ENCODE measurements around the gene TREM2.
"Not testable (repeated sequence)": the region's sequence is repeated elsewhere in the genome, so short reads cannot be mapped to it uniquely, and the experiment has no call there.

Gene TREM2

DNA sequence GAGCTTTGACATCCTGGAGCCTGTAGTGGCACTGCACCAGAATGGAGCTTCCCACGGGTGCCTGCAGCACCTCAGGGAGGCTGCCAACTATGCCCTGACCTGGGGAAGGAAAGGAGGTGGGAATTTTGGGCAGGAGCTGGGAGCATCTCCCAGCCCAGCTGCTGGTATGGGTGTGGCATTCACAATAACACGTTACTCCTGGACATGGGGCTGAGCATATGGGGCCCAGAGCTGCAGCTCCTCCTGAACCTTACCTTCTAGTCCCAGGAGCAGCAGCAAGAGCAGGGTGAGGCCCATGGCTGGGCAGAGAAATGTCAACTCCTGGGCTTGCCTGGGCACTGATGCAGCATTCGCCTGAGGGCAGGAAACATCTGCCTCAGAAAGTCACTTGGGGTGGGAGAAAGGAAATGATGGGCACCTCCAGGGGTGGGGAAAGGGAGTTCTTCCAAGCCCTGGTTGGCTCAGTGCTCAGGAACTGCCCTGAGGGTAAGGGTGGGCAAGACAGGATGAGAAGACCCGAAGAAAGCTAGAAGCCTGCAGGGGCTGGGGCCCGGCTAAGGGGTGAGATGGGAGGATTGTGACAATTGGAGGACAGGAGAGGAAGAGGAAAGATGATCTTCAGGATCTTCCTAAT lies 8.8 kb downstream of the TREM2 start, which contains the start of gene TREML1:
TSS of gene TREML1 (minus strand) at position 356 of the 634 bp plus-strand sequence. CDS start at position 297, 59 bp downstream.
- DNase-seq, result no peak

DNA sequence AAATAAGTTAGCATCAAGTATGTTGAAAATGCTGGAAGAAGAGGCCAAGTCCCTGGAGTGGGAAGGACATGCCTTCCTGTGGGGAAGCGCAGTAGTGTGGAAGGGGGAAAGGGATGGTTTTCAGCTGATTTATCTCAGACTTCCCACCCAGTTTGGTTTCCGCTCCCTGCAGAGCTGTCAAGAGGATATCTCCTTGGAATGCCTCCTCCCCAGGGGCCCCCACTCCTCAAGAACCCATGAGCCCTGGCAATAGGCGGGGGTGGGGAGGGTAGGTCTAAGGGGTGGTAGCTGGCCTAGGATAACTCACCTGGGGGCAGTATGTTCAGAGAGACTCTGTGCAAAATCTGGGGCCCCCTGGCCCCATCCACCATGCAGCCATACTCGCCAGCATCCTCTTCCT lies 9.5 kb downstream of the TREM2 start:
- no peak for DNase-seq

GRCh38 chr6:41150671-41151070 lies 12.2 kb downstream of the TREM2 start:
- DNase-seq, result no peak

DNA sequence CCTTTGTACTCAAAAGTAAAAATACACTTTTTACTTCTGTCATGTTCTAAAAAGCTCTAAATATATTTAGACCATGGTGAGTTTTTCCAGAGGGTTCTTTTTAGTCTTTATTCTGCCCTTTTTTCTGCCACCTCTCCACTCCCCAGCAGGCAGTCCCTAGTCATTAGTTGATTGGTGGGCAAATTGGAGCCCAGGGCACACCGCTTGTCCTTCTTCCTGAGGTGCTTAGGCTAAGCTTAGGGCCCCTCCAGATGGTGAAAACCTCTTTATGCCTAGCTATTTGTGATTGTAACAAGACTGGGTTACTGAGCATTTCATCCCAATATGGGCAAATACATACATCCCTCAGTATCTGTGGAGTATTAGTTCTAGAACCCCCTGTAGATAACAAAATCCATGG lies 15.0 kb downstream of the TREM2 start:
- DNase-seq, result no peak

DNA sequence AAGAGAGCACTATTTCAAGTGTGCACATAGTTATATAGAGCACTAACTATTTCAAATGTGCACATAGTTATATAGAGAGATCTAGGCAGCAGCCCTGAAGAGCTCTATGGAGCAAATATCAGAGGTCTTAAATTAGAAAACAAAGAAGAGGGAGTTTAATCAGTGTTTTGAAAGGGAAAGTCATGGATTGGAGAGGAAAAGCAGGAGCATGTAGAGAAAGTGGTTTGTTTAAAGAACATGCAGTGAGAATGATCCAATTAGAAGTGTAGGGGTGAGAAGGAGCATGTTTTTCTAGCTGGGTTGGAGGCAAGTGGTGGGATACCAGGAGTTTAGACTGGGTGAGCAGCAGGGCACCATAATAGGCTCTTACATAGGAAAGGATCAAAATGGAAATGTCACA lies 26.0 kb downstream of the TREM2 start:
- DNase-seq, result no peak

DNA sequence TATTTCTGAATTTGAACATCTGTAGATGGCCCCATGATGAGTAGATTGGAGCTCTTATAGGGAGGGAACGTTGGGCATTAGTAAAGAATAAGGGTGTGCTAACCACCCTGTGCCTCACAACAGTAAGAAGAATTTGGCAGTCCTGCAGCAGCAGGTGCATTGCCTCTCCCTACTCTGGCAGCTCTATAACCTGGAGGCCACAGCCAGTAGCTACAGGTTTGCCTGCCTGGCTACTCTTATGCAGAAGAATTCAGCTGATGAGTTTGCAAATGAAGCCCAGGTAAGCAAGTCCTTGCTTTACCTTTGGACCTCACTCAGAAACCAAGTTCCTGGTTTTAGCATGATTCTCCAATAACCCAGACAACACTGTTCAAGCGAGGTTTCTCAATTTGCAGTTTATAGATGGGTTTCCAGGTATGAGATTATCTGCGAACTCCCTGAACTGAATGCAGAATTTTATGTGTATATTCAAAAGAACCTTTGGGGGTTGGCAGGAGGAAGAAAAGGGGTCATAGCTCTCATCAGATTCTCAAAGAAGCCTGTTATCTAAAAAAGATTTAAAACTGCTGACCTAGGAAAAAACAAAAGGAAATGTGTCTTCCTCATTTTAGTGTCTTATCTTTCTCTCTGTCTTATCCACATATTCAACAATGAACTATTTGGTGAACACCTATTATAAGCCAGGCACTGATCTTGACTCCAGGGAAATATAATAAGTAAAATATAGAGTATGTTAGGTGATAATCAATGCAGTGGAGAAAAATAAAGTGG lies 27.7 kb downstream of the TREM2 start:
- no peak for DNase-seq

- DNase-seq, result no peak
These were observed 30.7 kb downstream of the TREM2 start for GRCh38 chr6:41132254-41132653.

DNA sequence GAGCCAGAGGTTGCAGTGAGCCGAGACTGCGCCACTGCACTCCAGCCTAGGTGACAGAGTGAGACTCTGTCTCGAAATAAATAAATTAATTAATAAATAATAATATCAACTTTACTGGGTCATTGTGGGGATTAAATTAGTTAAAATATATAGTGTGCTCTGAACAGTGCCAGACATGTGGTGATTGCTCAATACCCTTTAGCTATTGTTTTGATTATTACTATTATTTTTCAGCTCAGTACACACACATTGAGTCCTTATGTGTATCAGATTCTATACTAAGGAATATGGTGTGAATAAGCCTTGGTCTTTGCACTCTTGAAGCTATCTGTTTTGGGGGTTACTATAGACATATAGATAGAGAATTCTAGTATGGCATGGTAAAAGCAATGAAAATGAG lies 37.6 kb downstream of the TREM2 start:
- no peak for DNase-seq

- DNase-seq, result no peak
These were observed 40.0 kb downstream of the TREM2 start for GRCh38 chr6:41122918-41123317.

- DNase-seq, result no peak
These were observed 40.5 kb downstream of the TREM2 start for GRCh38 chr6:41122373-41122772.

- DNase-seq, result no peak
These were observed 42.9 kb downstream of the TREM2 start for GRCh38 chr6:41120058-41120457.

DNA sequence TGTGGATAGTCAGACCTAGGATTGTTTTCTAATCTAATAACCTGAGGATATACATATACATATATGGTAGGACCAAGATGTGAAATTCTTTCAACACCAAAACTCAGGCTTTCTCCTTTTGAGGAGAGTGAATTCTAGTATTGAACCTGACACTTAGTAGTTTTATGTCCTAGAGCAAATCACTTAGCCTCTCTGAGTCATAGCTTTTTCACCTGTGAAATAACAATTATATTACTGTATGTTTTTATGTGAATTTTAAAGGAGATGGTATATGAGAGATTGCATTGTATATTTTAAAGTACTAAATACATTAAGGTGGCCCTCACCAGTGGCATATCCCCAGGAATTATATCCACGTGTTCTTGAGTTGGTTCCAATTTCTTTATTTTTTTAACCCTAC lies 43.4 kb downstream of the TREM2 start:
- no peak for DNase-seq

DNA sequence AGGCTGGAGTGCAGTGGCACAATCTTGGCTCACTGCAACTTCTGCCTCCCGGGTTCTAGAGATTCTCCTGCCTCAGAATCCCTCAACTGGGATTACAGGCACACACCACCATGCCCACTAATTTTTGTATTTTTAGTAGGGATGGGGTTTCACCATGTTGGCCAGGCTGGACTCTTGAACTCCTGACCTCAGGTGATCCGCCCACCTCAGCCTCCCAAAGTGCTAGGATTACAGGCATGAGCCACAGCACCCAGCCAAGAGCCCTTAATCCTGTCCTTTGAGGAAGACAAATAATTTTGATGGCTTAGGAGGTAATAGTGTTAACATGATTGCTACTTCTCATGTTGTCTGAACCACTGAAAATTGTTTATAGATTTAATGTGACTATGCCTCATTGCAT lies 47.9 kb downstream of the TREM2 start:
- not testable (repeated sequence) for DNase-seq

DNA sequence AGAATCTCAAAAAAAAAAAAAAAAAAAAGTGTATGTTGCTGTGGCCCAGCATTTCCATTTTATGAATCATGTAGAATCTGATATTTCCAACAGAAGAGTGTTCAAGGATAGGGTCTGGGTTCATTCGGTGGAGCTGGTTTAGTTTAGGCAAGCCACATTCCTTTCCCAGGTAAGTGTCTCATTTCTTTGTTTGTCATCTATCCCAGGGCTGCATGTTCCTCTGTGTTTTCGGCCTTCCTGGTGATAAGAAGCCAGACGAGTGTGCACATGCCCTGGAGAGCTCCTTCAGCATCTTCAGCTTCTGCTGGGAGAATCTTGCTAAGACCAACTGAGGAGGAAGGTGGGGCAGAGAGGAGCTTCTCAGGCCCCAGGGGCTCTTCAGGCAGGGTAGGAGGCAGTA lies 51.9 kb downstream of the TREM2 start:
- no peak for DNase-seq

Measured in activated gamma-delta T cell (primary cell).